K562 (cell line): ENCODE measurements around the gene MIDN. TPM values are rescaled to one million over a fixed set of nuclear protein-coding genes. Genes with fewer than 3 reads are reported as not detected.

ENCODE experiments used
- ATAC-seq: fragments of 200-7000 bp; cut with Tn5 transposase; 3 replicates; pipeline ENCODE4 v1.9.1; 2020; ENCODE audit warnings: moderate library complexity
- BruUV-seq: library from RNA; stranded (reverse); fragments of 400-500 nt; replicated peaks from 2 replicates; lab custom pipeline; 2021; lab: Mats Ljungman, UMichigan
- CTCF ChIA-PET: fragments of 300-600 bp; formaldehyde crosslinking; extraction: SDS; loops from one replicate; lab custom pipeline; 2021; ENCODE audit warnings: low intra/inter-chr PET ratio; lab: Yijun Ruan, JAX
- POLR2A ChIA-PET: fragments of 300-600, 350-650 bp; sonication (Branson Sonifier 250); formaldehyde crosslinking; extraction: SDS; loops from one replicate; lab custom pipeline; 2021; ENCODE audit warnings: antibody characterized with exemption, inconsistent platforms; lab: Yijun Ruan, JAX
- DNase-seq, 4 experiments: peaks; one replicate each; pipeline versions ENCODE4 v3.0.0 to v3.0.0-alpha.2; 2011 to 2018; ENCODE audit warnings: low spot score in 3 of 4, mixed read lengths in 3 of 4; ENCODE audit errors: extremely low read depth in 1 of 4
- FAIRE-seq: peaks from 2 replicates; lab custom pipeline; 2011; peaks lifted over from hg19 to GRCh38; lab: Jason Lieb, UNC
- H2AFZ ChIP-seq: 2 replicates; pipeline ENCODE4 v1.6.0; 2011; ENCODE audit warnings: low read depth, low read length, control low read depth, inconsistent platforms
- H3K27ac ChIP-seq: fragments of 200-600 bp; 3 replicates; pipeline ENCODE4 v1.8.0; 2011; ENCODE audit warnings: low read depth, mild to moderate bottlenecking, control low read depth, inconsistent platforms, low read length, moderate library complexity, mixed read lengths; ENCODE audit errors: extremely low read depth
- H3K27me3 ChIP-seq, 2 experiments: fragments of 300-600 bp in 1 of 2; 2 replicates in 1 of 2; 3 replicates in 1 of 2; pipeline versions ENCODE4 v1.6.0 to v1.8.0; 2011; ENCODE audit warnings: inconsistent platforms in 2 of 2, low read length in 2 of 2, mild to moderate bottlenecking in 1 of 2, mixed read lengths in 1 of 2, moderate library complexity in 1 of 2; ENCODE audit not compliant: control insufficient read depth in 2 of 2, insufficient read depth in 2 of 2
- H3K36me3 ChIP-seq: fragments of 300-600 bp; 3 replicates; pipeline ENCODE4 v1.8.0; 2011; ENCODE audit warnings: mild to moderate bottlenecking, low read length, inconsistent platforms; ENCODE audit not compliant: control insufficient read depth, insufficient read depth
- H3K4me1 ChIP-seq, 2 experiments: fragments of 200-600 bp in 1 of 2; replicated peaks in 1 of 2; 2 replicates in 1 of 2; 3 replicates in 1 of 2; pipeline versions ENCODE4 v1.5.1 to v1.8.0; 2011; ENCODE audit warnings: inconsistent platforms in 2 of 2, low read length in 2 of 2, mild to moderate bottlenecking in 1 of 2, mixed read lengths in 1 of 2, moderate library complexity in 1 of 2; ENCODE audit not compliant: control insufficient read depth in 2 of 2, insufficient read depth in 2 of 2
- H3K4me2 ChIP-seq: 2 replicates; pipeline ENCODE4 v1.6.1; 2011; ENCODE audit warnings: low read length, control low read depth, inconsistent platforms, mixed read lengths; ENCODE audit not compliant: insufficient read depth
- H3K4me3 ChIP-seq: fragments of 200-600 bp; sonication (generic), shearing (Covaris generic); 2 replicates; pipeline ENCODE4 v1.5.1; 2016; ENCODE audit warnings: control low read depth, inconsistent platforms
- H3K79me2 ChIP-seq: fragments of 200-600 bp; 3 replicates; pipeline ENCODE4 v1.8.0; 2011; ENCODE audit warnings: low read length, inconsistent platforms; ENCODE audit not compliant: control insufficient read depth, insufficient read depth
- H3K9ac ChIP-seq, 2 experiments: 2 replicates each; pipeline versions ENCODE4 v1.6.0 to v1.6.1; 2011; ENCODE audit warnings: low read depth in 2 of 2, low read length in 2 of 2, control low read depth in 1 of 2, inconsistent platforms in 1 of 2, mild to moderate bottlenecking in 1 of 2, mixed read lengths in 1 of 2; ENCODE audit not compliant: insufficient read depth in 1 of 2
- H3K9me1 ChIP-seq: one replicate; pipeline ENCODE4 v1.6.0; 2011; ENCODE audit warnings: inconsistent platforms, mild to moderate bottlenecking, low read length, moderate library complexity; ENCODE audit not compliant: control insufficient read depth, insufficient read depth
- H3K9me3 ChIP-seq: replicated peaks from 2 replicates; pipeline ENCODE4 v1.5.1; 2011; ENCODE audit warnings: low read depth, low read length, inconsistent platforms; ENCODE audit not compliant: control insufficient read depth, insufficient read depth
- H4K20me1 ChIP-seq: replicated peaks from 2 replicates; pipeline ENCODE4 v1.6.1; 2011; ENCODE audit warnings: low read length, inconsistent platforms, mixed read lengths; ENCODE audit not compliant: control insufficient read depth, insufficient read depth
- BCOR ChIP-seq: fragments of 450-650 bp; IDR thresholded peaks from 2 replicates; pipeline ENCODE4 v1.6.1; 2016
- ESRRA ChIP-seq: fragments of 450-650 bp; IDR thresholded peaks from 2 replicates; pipeline ENCODE4 v1.6.1; 2014; ENCODE audit warnings: low read depth, mild to moderate bottlenecking, moderate library complexity, borderline replicate concordance
- ETV6 ChIP-seq, 3 experiments: fragments of 150-350 bp in 1 of 3; sonication (generic) in 1 of 3; formaldehyde crosslinking in 1 of 3; IDR thresholded peaks; 2 replicates each; pipeline versions ENCODE4 v1.6.1 to v1.8.0; 2014 to 2022; ENCODE audit warnings: borderline replicate concordance in 2 of 3, low read depth in 2 of 3, antibody characterized with exemption in 1 of 3, low read length in 1 of 3, mild to moderate bottlenecking in 1 of 3, missing genetic modification reagents in 1 of 3
- HMBOX1 ChIP-seq: sonication (generic); IDR thresholded peaks from 2 replicates; pipeline ENCODE4 v1.6.1; 2016
- MAX ChIP-seq: sonication (generic); formaldehyde crosslinking; IDR thresholded peaks from 2 replicates; pipeline ENCODE4 v1.9.0; 2022; ENCODE audit warnings: mild to moderate bottlenecking, missing genetic modification reagents
- NR2C1 ChIP-seq, 2 experiments: fragments of 450-650 bp; IDR thresholded peaks; 2 replicates each; pipeline ENCODE4 v1.6.1; 2017; ENCODE audit warnings: mild to moderate bottlenecking in 2 of 2, antibody characterized with exemption in 1 of 2, inconsistent platforms in 1 of 2, missing compliant biosample characterization in 1 of 2, missing genetic modification characterization in 1 of 2
- NR2C2 ChIP-seq, 2 experiments: fragments of 200-800 bp in 1 of 2; sonication (Bioruptor generic) in 1 of 2; sonication (generic) in 1 of 2; formaldehyde crosslinking in 1 of 2; IDR thresholded peaks; 2 replicates each; pipeline versions ENCODE4 v1.6.1 to v1.8.0; 2016 to 2022; ENCODE audit warnings: mild to moderate bottlenecking in 1 of 2, missing compliant biosample characterization in 1 of 2, missing genetic modification characterization in 1 of 2, missing genetic modification reagents in 1 of 2
- PHF20 ChIP-seq: fragments of 450-650 bp; IDR thresholded peaks from 2 replicates; pipeline ENCODE4 v1.6.1; 2018; ENCODE audit not compliant: partially characterized antibody
- PRPF4 ChIP-seq: fragments of 200-400 bp; formaldehyde crosslinking; IDR thresholded peaks from one replicate; pipeline ENCODE4 v1.6.1; 2017; ENCODE audit warnings: low read length, low read depth, mild to moderate bottlenecking; ENCODE audit not compliant: insufficient read depth, poor library complexity, severe bottlenecking
- RBM22 ChIP-seq: fragments of 200-400 bp; formaldehyde crosslinking; IDR thresholded peaks from 2 replicates; pipeline ENCODE4 v1.6.1; 2018; ENCODE audit warnings: low read length, low read depth; ENCODE audit not compliant: poor library complexity, severe bottlenecking
- RBM39 ChIP-seq: fragments of 200-400 bp; formaldehyde crosslinking; optimal IDR thresholded peaks from 2 replicates; pipeline ENCODE3; 2018; ENCODE audit warnings: low read depth, low read length
- SUPT5H ChIP-seq: fragments of 450-650 bp; IDR thresholded peaks from 2 replicates; pipeline ENCODE4 v1.6.1; 2016
- TAF15 ChIP-seq: fragments of 200-400 bp; formaldehyde crosslinking; IDR thresholded peaks from 2 replicates; pipeline ENCODE4 v1.6.1; 2017; ENCODE audit warnings: mild to moderate bottlenecking, low read depth, low read length, moderate library complexity
- ZBED1 ChIP-seq: IDR thresholded peaks from 2 replicates; pipeline ENCODE4 v1.6.1; 2014
- ZNF133 ChIP-seq: fragments of 250-450 bp; sonication (Bioruptor Pico); IDR thresholded peaks from 2 replicates; pipeline ENCODE4 v1.4.0; 2020; ENCODE audit warnings: mild to moderate bottlenecking
- ZNF444 ChIP-seq: fragments of 250-450 bp; sonication (Bioruptor Pico); IDR thresholded peaks from 2 replicates; pipeline ENCODE4 v1.4.0; 2020; ENCODE audit warnings: mild to moderate bottlenecking, moderate library complexity
- ZNF589 ChIP-seq: fragments of 200-800 bp; sonication (Bioruptor generic); IDR thresholded peaks from 2 replicates; pipeline ENCODE4 v1.6.1; 2016; ENCODE audit warnings: low read depth, missing genetic modification characterization, missing compliant biosample characterization
- ZNF75A ChIP-seq: fragments of 450-650 bp; formaldehyde crosslinking; IDR thresholded peaks from 2 replicates; pipeline ENCODE4 v1.4.0; 2020; ENCODE audit warnings: mild to moderate bottlenecking
- WGBS: fragments of 100-300 bp; shearing (Covaris generic); methylation state at CpG from one replicate; pipeline ENCODE4 v1.1.6; 2016; ENCODE audit warnings: low coverage, mixed read lengths; ENCODE audit not compliant: insufficient coverage; ENCODE audit errors: missing lambda C conversion rate; 5-methylcytosine and 5-hydroxymethylcytosine counted together
- in situ Hi-C: fragments of 300-500 bp; cut with MboI; formaldehyde crosslinking; loops from 4 replicates; pipeline ENCODE4 v1.15.0; 2018; ENCODE audit warnings: inconsistent platforms, mixed read lengths
- intact Hi-C: fragments of 100-400 bp; cut with micrococcal nuclease; formaldehyde crosslinking; loops from 2 replicates; pipeline ENCODE4 v1.14.2; 2022
- polyA plus RNA-seq, 8 experiments: library from polyadenylated mRNA; depleted of rRNA in 4 of 8; stranded (reverse) in 5 of 8; unstranded in 3 of 8; fragments of >200 nt; fragmentation: Nextera tagmentation in 2 of 8; fragmentation: Illumina TruSeq in 1 of 8; extraction: Ambion mirVana in 2 of 8; extraction: Trizol in 1 of 8; gene quantifications; 2 replicates each; pipeline versions ENCODE4 v1.2.1 to v1.2.3, GENCODE V29; 2011 to 2014; ENCODE audit warnings: inconsistent platforms in 1 of 8, missing spikeins in 1 of 8
- total RNA-seq, 7 experiments: library from RNA; depleted of rRNA in 6 of 7; stranded (reverse); fragments of >200 nt in 6 of 7; fragmentation: Illumina TruSeq in 2 of 7; extraction: Trizol in 2 of 7; gene quantifications; 2 replicates each; pipeline versions ENCODE4 v1.2.1 to v1.2.3, GENCODE V29; 2011 to 2021; ENCODE audit warnings: low replicate concordance in 1 of 7

The MIDN gene
- total and polyA plus RNA-seq, 9 of the 15 experiments (the other 6 are each of a cell fraction or from before 2014, with no cell fraction given) = 0.17 to 120 (median 10.1) TPM

- TF ChIP-seq PRPF4 = peak; percentile 27
Observed at GRCh38 chr19:1254081-1254527, 5.7 kb downstream of the MIDN start (continued).

GRCh38 chr19:1254530-1255185 lies 6.3 kb downstream of the MIDN start:
- WGBS = 88% methylated on average over 20 of the region's 20 CpGs
- BruUV-seq = no TSS peak
- ATAC-seq (no peak), DNase-seq (no peak), FAIRE-seq (peak; percentile 84)
- ChIA-PET CTCF (no interaction called here), POLR2A (interaction anchor here (1.0 to 7.8 kb wide), 2 partner anchors 12 to 15 kb away, joined by 3 to 88 read pairs; partner anchors contain the start of gene CIRBP)
- peak overlapping the region; percentile 82; the same call in 1 of the 3 replicates for H3K27ac ChIP-seq
- intact Hi-C loops (no loop called here), in situ Hi-C loops (no loop called here)
- H2AFZ ChIP-seq = no peak overlapping the region
- H3K4me3 ChIP-seq = no peak overlapping the region
- no peaks in the 10 kb centered on the region for H3K9me3 ChIP-seq
- H3K4me1 ChIP-seq = peaks cover 37 to 99% of the 10 kb centered on the region in 2 experiments
- no peak overlapping the region for H3K4me2 ChIP-seq
- peak overlapping the region in 1 of 2 experiments; percentile 96; a peak in 2 of 4 replicates for H3K9ac ChIP-seq
- H3K27me3 ChIP-seq = no peaks in the 10 kb centered on the region
- H3K36me3 ChIP-seq = peaks cover 70% of the 10 kb centered on the region; the same call in 2 of the 3 replicates
- 0 out of 2 replicates have a peak, but pooled peaks cover 7% of the 10 kb centered on the region for H4K20me1 ChIP-seq
- peaks cover 73% of the 10 kb centered on the region for H3K79me2 ChIP-seq
- H3K9me1 ChIP-seq = no peaks in the 10 kb centered on the region
- TF ChIP-seq ETV6 (IDR thresholded peaks at IDR 0.05; ENCODE audit: borderline replicate concordance in 1 of 2, low read depth in 2 of 2, low read length in 1 of 2) (no peak), ETV6 (CRISPR knock-in tag; IDR thresholded peaks at IDR 0.05; ENCODE audit: borderline replicate concordance) (no peak), RBM22 (no peak), NR2C2 (CRISPR knock-in tag; IDR thresholded peaks at IDR 0.05) (no peak), NR2C2 (tag; IDR thresholded peaks at IDR 0.05) (peak; percentile 40), ZNF589 (CRISPR knock-in tag) (no peak), NR2C1 (IDR thresholded peaks at IDR 0.05) (0 out of 2 replicates have a peak, but pooled peaks have one; percentile 19), NR2C1 (tag; IDR thresholded peaks at IDR 0.05) (peak; percentile 48), RBM39 (no peak), ZNF444 (CRISPR knock-in tag) (no peak), ZNF75A (no peak), SUPT5H (0 out of 2 replicates have a peak, but pooled peaks have one; percentile 2), PHF20 (no peak), ZNF133 (CRISPR knock-in tag) (no peak), HMBOX1 (peak; percentile 57; the same call in 1 of the 2 replicates), BCOR (no peak), ZBED1 (0 out of 2 replicates have a peak, but pooled peaks have one; percentile 27), ESRRA (peak; percentile 84), MAX (peak; percentile 9; the same call in 1 of the 2 replicates), TAF15 (no peak)
